ENCODE results near the gene CREB3L4.

Gene CREB3L4

DNA sequence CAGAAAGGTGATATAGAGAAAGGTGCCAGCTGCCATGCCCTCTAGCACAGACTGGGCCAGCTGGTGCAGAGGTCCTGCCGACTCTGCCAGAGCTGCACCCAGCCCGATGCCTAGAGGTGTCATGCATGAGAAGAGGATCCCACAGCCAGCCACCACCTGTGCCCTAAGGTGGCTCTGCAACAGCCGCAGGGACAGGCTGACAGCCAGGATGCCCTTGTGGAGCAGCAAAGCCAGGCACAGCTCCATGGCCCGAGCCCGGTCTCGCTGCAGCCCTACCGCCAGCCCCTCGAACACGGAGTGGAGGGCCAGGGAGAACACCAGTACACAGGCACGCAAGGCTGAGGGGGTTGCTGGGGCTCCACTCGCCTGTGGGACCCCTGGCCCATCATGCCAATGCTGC lies 7.5 kb upstream of the CREB3L4 start:
- peaks cover 7% of the 10 kb centered on the region; the same call in 1 of the 2 replicates for H4K20me1 ChIP-seq (ENCODE audit: control insufficient read depth, insufficient read depth, low read depth, low read length)
- peaks cover 59% of the 10 kb centered on the region for H3K4me1 ChIP-seq (ENCODE audit: control insufficient read depth, low read length)
- H3K9me3 ChIP-seq (ENCODE audit: control insufficient read depth, insufficient read depth, low read length) = no peaks in the 10 kb centered on the region
- peaks cover 60% of the 10 kb centered on the region for H3K36me3 ChIP-seq (ENCODE audit: control insufficient read depth, low read length)
- no peaks in the 10 kb centered on the region for H3K27me3 ChIP-seq (ENCODE audit: control insufficient read depth, low read length)
- H3F3A ChIP-seq (ENCODE audit: control insufficient read depth, insufficient read depth) = peaks cover 3% of the 10 kb centered on the region; the same call in 1 of the 2 replicates
- peaks cover 68% of the 10 kb centered on the region for H3K79me2 ChIP-seq (ENCODE audit: control insufficient read depth, low read length)
- no peaks in the 10 kb centered on the region for H3K9me2 ChIP-seq (replicated peaks; ENCODE audit: control insufficient read depth, low read length)
- no peak overlapping the region for H3K4me3 ChIP-seq (ENCODE audit: low read length)
- no peak overlapping the region for H3K4me2 ChIP-seq (ENCODE audit: low read length)
- TF ChIP-seq, protein P1, sequence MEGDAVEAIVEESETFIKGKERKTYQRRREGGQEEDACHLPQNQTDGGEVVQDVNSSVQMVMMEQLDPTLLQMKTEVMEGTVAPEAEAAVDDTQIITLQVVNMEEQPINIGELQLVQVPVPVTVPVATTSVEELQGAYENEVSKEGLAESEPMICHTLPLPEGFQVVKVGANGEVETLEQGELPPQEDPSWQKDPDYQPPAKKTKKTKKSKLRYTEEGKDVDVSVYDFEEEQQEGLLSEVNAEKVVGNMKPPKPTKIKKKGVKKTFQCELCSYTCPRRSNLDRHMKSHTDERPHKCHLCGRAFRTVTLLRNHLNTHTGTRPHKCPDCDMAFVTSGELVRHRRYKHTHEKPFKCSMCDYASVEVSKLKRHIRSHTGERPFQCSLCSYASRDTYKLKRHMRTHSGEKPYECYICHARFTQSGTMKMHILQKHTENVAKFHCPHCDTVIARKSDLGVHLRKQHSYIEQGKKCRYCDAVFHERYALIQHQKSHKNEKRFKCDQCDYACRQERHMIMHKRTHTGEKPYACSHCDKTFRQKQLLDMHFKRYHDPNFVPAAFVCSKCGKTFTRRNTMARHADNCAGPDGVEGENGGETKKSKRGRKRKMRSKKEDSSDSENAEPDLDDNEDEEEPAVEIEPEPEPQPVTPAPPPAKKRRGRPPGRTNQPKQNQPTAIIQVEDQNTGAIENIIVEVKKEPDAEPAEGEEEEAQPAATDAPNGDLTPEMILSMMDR (IDR thresholded peaks at IDR 0.05; ENCODE audit: low read depth, low read length, poor library complexity, severe bottlenecking) = no peak
- TF ChIP-seq EZH2phosphoT487 (IDR thresholded peaks at IDR 0.05; ENCODE audit: borderline replicate concordance, low read length) = no peak
- no peak overlapping the region for H3K27ac ChIP-seq (ENCODE audit: low read depth, low read length)

DNA sequence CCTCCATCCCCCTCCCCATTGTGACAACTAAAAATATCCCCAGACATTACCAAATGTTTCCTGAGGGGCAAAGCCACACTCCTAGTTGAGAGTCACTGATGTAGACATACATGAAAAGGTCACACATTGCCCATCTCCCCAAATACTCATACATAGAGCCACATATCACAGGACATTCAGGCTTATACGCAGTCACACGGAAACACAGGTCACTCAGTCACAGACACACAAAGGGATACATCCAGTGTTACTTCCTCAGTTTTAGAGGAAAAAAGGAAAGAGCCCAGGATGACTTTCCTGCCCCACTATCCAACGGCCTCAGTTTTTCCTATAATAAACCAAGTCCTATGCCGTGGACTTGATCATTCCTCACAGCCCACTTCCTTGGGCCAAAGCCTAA lies 6.3 kb upstream of the CREB3L4 start:
- Histone ChIP-seq H3K36me3 (ENCODE audit: control insufficient read depth, low read length) (peaks cover 52% of the 10 kb centered on the region), H3F3A (ENCODE audit: control insufficient read depth, insufficient read depth) (peaks cover 9% of the 10 kb centered on the region), H3K4me3 (ENCODE audit: low read length) (peak overlapping the region; percentile 84; the same call in 1 of the 2 replicates), H3K9me3 (ENCODE audit: control insufficient read depth, insufficient read depth, low read length) (no peaks in the 10 kb centered on the region), H3K79me2 (ENCODE audit: control insufficient read depth, low read length) (peaks cover 67% of the 10 kb centered on the region), H4K20me1 (ENCODE audit: control insufficient read depth, insufficient read depth, low read depth, low read length) (no peaks in the 10 kb centered on the region), H3K4me1 (ENCODE audit: control insufficient read depth, low read length) (peaks cover 59% of the 10 kb centered on the region), H3K4me2 (ENCODE audit: low read length) (peak overlapping the region; percentile 83), H3K27ac (ENCODE audit: low read depth, low read length) (no peak overlapping the region), H3K27me3 (ENCODE audit: control insufficient read depth, low read length) (no peaks in the 10 kb centered on the region), H3K9me2 (replicated peaks; ENCODE audit: control insufficient read depth, low read length) (no peaks in the 10 kb centered on the region)
- no peak for TF ChIP-seq EZH2phosphoT487 (IDR thresholded peaks at IDR 0.05; ENCODE audit: borderline replicate concordance, low read length)
- TF ChIP-seq, protein P1 (IDR thresholded peaks at IDR 0.05; ENCODE audit: low read depth, low read length, poor library complexity, severe bottlenecking) = no peak

DNA sequence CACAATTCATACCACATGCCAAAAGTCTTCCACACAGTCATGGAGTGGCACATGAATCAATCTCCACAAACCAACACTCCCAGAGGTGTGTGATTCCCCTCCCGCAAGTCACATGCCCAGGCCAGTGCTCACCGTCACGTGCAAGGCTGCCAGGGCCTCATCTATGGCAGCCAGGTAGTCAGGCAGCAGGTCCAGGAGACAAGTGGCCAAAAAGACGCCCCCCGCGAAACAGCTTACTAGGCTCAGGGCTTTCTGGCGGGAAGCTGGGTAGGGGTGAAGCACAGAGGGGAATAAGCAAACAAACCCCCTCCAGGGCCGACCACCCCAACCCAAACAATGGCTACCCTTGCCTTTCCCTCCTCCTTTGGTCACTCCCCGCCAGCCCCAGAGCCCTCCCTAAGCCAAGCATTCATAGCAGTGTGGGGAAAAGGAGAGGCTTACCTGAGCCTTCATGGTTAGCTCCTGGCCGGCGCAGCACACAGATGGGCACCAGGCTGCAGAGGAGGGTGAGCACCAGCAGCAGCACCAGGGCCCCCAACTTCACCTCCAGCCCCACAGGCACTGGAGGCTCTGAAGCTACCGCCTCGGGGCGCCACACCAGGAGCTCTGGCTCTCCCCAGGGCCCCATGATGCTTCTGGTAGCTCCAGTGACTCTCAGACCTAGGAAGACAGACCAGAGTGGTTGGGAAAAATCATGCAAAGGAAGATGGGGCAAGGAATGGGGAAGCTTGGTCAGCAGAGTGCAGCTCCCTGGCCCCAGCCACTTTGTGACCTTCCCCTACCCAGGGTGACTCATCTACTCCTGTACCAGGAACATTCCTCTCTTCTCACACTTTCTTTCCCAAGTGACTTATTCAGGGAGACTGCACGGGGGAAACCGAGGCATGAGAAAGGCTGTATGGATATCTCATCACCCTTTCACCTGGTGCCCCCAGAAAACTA lies 5.3 kb upstream of the CREB3L4 start:
- H3K4me2 ChIP-seq (ENCODE audit: low read length) = peak overlapping the region; percentile 83
- no peaks in the 10 kb centered on the region for H4K20me1 ChIP-seq (ENCODE audit: control insufficient read depth, insufficient read depth, low read depth, low read length)
- H3K36me3 ChIP-seq (ENCODE audit: control insufficient read depth, low read length) = peaks cover 54% of the 10 kb centered on the region
- H3K4me1 ChIP-seq (ENCODE audit: control insufficient read depth, low read length) = peaks cover 52% of the 10 kb centered on the region
- H3F3A ChIP-seq (ENCODE audit: control insufficient read depth, insufficient read depth) = peaks cover 14% of the 10 kb centered on the region
- H3K9me2 ChIP-seq (replicated peaks; ENCODE audit: control insufficient read depth, low read length) = no peaks in the 10 kb centered on the region
- no peaks in the 10 kb centered on the region for H3K27me3 ChIP-seq (ENCODE audit: control insufficient read depth, low read length)
- H3K27ac ChIP-seq (ENCODE audit: low read depth, low read length) = peak overlapping the region; percentile 59
- TF ChIP-seq, protein P1 (IDR thresholded peaks at IDR 0.05; ENCODE audit: low read depth, low read length, poor library complexity, severe bottlenecking) = no peak
- no peak for TF ChIP-seq EZH2phosphoT487 (IDR thresholded peaks at IDR 0.05; ENCODE audit: borderline replicate concordance, low read length)
- H3K4me3 ChIP-seq (ENCODE audit: low read length) = peak overlapping the region; percentile 84
- peaks cover 64% of the 10 kb centered on the region for H3K79me2 ChIP-seq (ENCODE audit: control insufficient read depth, low read length)
- H3K9me3 ChIP-seq (ENCODE audit: control insufficient read depth, insufficient read depth, low read length) = no peaks in the 10 kb centered on the region
